ENCODE results near the gene AFF3. TPM values are rescaled to one million over a fixed set of nuclear protein-coding genes. Genes with fewer than 3 reads are reported as not detected.

The AFF3 gene
- total and polyA plus RNA-seq, 2 of the 13 experiments (the other 11 are each of a cell fraction or from before 2014, with no cell fraction given) = not detected

GRCh38 chr2:100000915-100001707 is 141.3 kb downstream of the AFF3 start:
- peaks cover 0 to 21% of the 10 kb centered on the region in 2 experiments; a peak in 1 of 5 replicates for H3K27me3 ChIP-seq (ENCODE audit: control insufficient read depth in 1 of 2, insufficient read depth in 2 of 2, low read length in 2 of 2)
- intact Hi-C loops (cut with micrococcal nuclease; ENCODE audit: unreplicated experiment) = no loop called here

GRCh38 chr2:99998651-99999320 is 143.6 kb downstream of the AFF3 start:
- Histone ChIP-seq H3K79me2 (ENCODE audit: insufficient read depth, low read length) (no peaks in the 10 kb centered on the region), H4K20me1 (ENCODE audit: insufficient read depth, low read length) (no peaks in the 10 kb centered on the region), H3K27ac (ENCODE audit: extremely low read length, insufficient read depth, low read length) (no peak overlapping the region), H2AFZ (ENCODE audit: low read length) (no peak overlapping the region), H3K4me1 (ENCODE audit: insufficient read depth, low read length) (no peaks in the 10 kb centered on the region), H3K4me3 (replicated peaks in 1 of 3; ENCODE audit: insufficient read depth in 1 of 3, low read depth in 2 of 3, low read length in 3 of 3) (no peak overlapping the region), H3K9me3 (ENCODE audit: low read length) (no peaks in the 10 kb centered on the region), H3K4me2 (ENCODE audit: low read depth, low read length) (no peak overlapping the region), H3K27me3 (ENCODE audit: control insufficient read depth in 1 of 2, insufficient read depth in 2 of 2, low read length in 2 of 2) (peaks cover 0 to 21% of the 10 kb centered on the region in 2 experiments; a peak in 1 of 5 replicates), H3K9ac (ENCODE audit: insufficient read depth, low read depth, low read length) (no peak overlapping the region), H3K36me3 (replicated peaks in 1 of 2; ENCODE audit: control insufficient read depth in 1 of 2, insufficient read depth in 2 of 2, low read length in 2 of 2) (no peaks in the 10 kb centered on the region)
- DNase-seq (ENCODE audit: low spot score) = no peak
- intact Hi-C loops (cut with micrococcal nuclease; ENCODE audit: unreplicated experiment) = no loop called here
- no peak for ATAC-seq
- CTCF ChIA-PET (ENCODE audit: low intra/inter-chr PET ratio, low total read pairs) = no interaction called here
- 21% methylated on average over 12 of the region's 12 CpGs for WGBS (ENCODE audit: low lambda C conversion rate)
- POLR2A ChIA-PET = no interaction called here
- no peak for FAIRE-seq
- no TSS peak for BruUV-seq (replicated peaks)
- in situ Hi-C loops (cut with HindIII; ENCODE audit: extremely low pct_ligation_motif_present, low pct_unique_long_range_greater_than_20kb) = no loop called here
- TF ChIP-seq ZMYM2 (CRISPR knock-in tag; IDR thresholded peaks at IDR 0.05) = no peak
- TF ChIP-seq ZBTB10 (CRISPR knock-in tag; IDR thresholded peaks at IDR 0.05; ENCODE audit: borderline replicate concordance) = no peak
- TF ChIP-seq HMGA1 (CRISPR knock-in tag; conservative IDR thresholded peaks at IDR 0.05) = no peak
- TF ChIP-seq KDM2A (CRISPR knock-in tag; IDR thresholded peaks at IDR 0.05; ENCODE audit: borderline replicate concordance, low read depth) = no peak
- no peak for TF ChIP-seq PAWR (CRISPR knock-in tag; IDR thresholded peaks at IDR 0.05; ENCODE audit: borderline replicate concordance)
- no peak for TF ChIP-seq ZFAT (CRISPR knock-in tag; conservative IDR thresholded peaks at IDR 0.05)
- no peak for TF ChIP-seq MYPOP (CRISPR knock-in tag; IDR thresholded peaks at IDR 0.05)
- no peak for TF ChIP-seq ZNF556 (CRISPR knock-in tag; IDR thresholded peaks at IDR 0.05; ENCODE audit: borderline replicate concordance)
- TF ChIP-seq ZBTB20 (CRISPR knock-in tag; IDR thresholded peaks at IDR 0.05; ENCODE audit: borderline replicate concordance, low read depth) = no peak
- no peak for TF ChIP-seq ATRX (CRISPR knock-in tag; IDR thresholded peaks at IDR 0.05; ENCODE audit: borderline replicate concordance)

More at GRCh38 chr2:100000915-100001707, 141.3 kb downstream of the AFF3 start:
- Histone ChIP-seq H3K27ac (ENCODE audit: extremely low read length, insufficient read depth, low read length) (no peak overlapping the region), H4K20me1 (ENCODE audit: insufficient read depth, low read length) (no peaks in the 10 kb centered on the region), H3K9me3 (ENCODE audit: low read length) (no peaks in the 10 kb centered on the region), H3K36me3 (replicated peaks in 1 of 2; ENCODE audit: control insufficient read depth in 1 of 2, insufficient read depth in 2 of 2, low read length in 2 of 2) (no peaks in the 10 kb centered on the region), H3K4me3 (replicated peaks in 1 of 3; ENCODE audit: insufficient read depth in 1 of 3, low read depth in 2 of 3, low read length in 3 of 3) (no peak overlapping the region), H3K4me2 (ENCODE audit: low read depth, low read length) (no peak overlapping the region), H3K79me2 (ENCODE audit: insufficient read depth, low read length) (no peaks in the 10 kb centered on the region), H3K4me1 (ENCODE audit: insufficient read depth, low read length) (no peaks in the 10 kb centered on the region), H3K9ac (ENCODE audit: insufficient read depth, low read depth, low read length) (no peak overlapping the region), H2AFZ (ENCODE audit: low read length) (no peak overlapping the region)
- TF ChIP-seq ZNF780A (CRISPR knock-in tag; IDR thresholded peaks at IDR 0.05) (no peak), ZNF841 (CRISPR knock-in tag; IDR thresholded peaks at IDR 0.05; ENCODE audit: borderline replicate concordance) (no peak), ZNF562 (CRISPR knock-in tag; IDR thresholded peaks at IDR 0.05; ENCODE audit: borderline replicate concordance) (no peak), ZNF460 (CRISPR knock-in tag; IDR thresholded peaks at IDR 0.05; ENCODE audit: borderline replicate concordance) (no peak), RFX1 (IDR thresholded peaks at IDR 0.05) (no peak), EZH2 (conservative IDR thresholded peaks at IDR 0.05; ENCODE audit: low read depth, low read length) (no peak), SPEN (CRISPR knock-in tag; IDR thresholded peaks at IDR 0.05; ENCODE audit: low read depth) (no peak), HNRNPLL (IDR thresholded peaks at IDR 0.05; ENCODE audit: low read depth, low read length, poor library complexity, severe bottlenecking) (no peak)
- no TSS peak for BruUV-seq (replicated peaks)
- ATAC-seq = no peak
- in situ Hi-C loops (cut with HindIII; ENCODE audit: extremely low pct_ligation_motif_present, low pct_unique_long_range_greater_than_20kb) = no loop called here
- 52% methylated on average over 22 of the region's 22 CpGs for WGBS (ENCODE audit: low lambda C conversion rate)
- DNase-seq (ENCODE audit: low spot score) = no peak
- ChIA-PET POLR2A (no interaction called here), CTCF (ENCODE audit: low intra/inter-chr PET ratio, low total read pairs) (no interaction called here)
- no peak for FAIRE-seq

All from HepG2 (cell line).